Stimulated activated CD4-positive, alpha-beta T cell treated with anti-CD3 and anti-CD28 coated beads, Interleukin-2, amount 100 ng/mL, for 48 hours (primary cell): Measurements from ENCODE around the gene MYOF.
"Not testable (repeated sequence)": the region's sequence is repeated elsewhere in the genome, so short reads cannot be mapped to it uniquely, and the experiment has no call there.

Source experiments
- DNase-seq, 2 donors: peaks; one replicate each; pipeline ENCODE4 v3.0.0-alpha.2; 2020

Gene MYOF

GRCh38 chr10:93451244-93451947 is 30.7 kb downstream of the MYOF start:
- DNase-seq = no peak

- DNase-seq = no peak
Observed at GRCh38 chr10:93447970-93448369, 34.2 kb downstream of the MYOF start.

- DNase-seq = no peak
Observed at GRCh38 chr10:93447019-93447418, 35.1 kb downstream of the MYOF start.

GRCh38 chr10:93445978-93446720 is 36.0 kb downstream of the MYOF start:
- no peak for DNase-seq

GRCh38 chr10:93445097-93445960 is 36.8 kb downstream of the MYOF start:
- no peak for DNase-seq

GRCh38 chr10:93443481-93443880 is 38.7 kb downstream of the MYOF start:
- DNase-seq = no peak

- DNase-seq = not testable (repeated sequence)
Observed at GRCh38 chr10:93442721-93443120, 39.4 kb downstream of the MYOF start.

- no peak for DNase-seq
Observed at GRCh38 chr10:93440591-93441091, 41.5 kb downstream of the MYOF start.

- DNase-seq = no peak
Observed at GRCh38 chr10:93438613-93439253, 43.4 kb downstream of the MYOF start.

- no peak for DNase-seq
Observed at GRCh38 chr10:93437946-93438612, 44.1 kb downstream of the MYOF start.

- DNase-seq = no peak
Observed at GRCh38 chr10:93437086-93437945, 44.8 kb downstream of the MYOF start.

GRCh38 chr10:93436591-93437085 is 45.5 kb downstream of the MYOF start:
- DNase-seq = no peak

- DNase-seq = no peak
Observed at GRCh38 chr10:93435621-93436397, 46.3 kb downstream of the MYOF start.

- no peak for DNase-seq
Observed at GRCh38 chr10:93434991-93435491, 47.1 kb downstream of the MYOF start.

GRCh38 chr10:93431361-93431760 is 50.8 kb downstream of the MYOF start:
- DNase-seq = no peak

GRCh38 chr10:93425861-93426260 is 56.3 kb downstream of the MYOF start:
- DNase-seq = no peak

- DNase-seq = no peak
Observed at GRCh38 chr10:93422118-93422517, 60.0 kb downstream of the MYOF start.

GRCh38 chr10:93420944-93421825 is 60.9 kb downstream of the MYOF start:
- no peak for DNase-seq

GRCh38 chr10:93420091-93420490 is 62.0 kb downstream of the MYOF start:
- DNase-seq = no peak
